Ishikawa (cell line): ENCODE results near the gene GABRD.

Experiments
- CREB1 ChIP-seq: IDR thresholded peaks from 2 replicates; pipeline ENCODE4 v1.6.1; 2012; ENCODE audit warnings: low read depth
- EP300 ChIP-seq: IDR thresholded peaks from 2 replicates; pipeline ENCODE4 v1.6.1; 2012; ENCODE audit warnings: borderline replicate concordance
- FOXM1 ChIP-seq: IDR thresholded peaks from 2 replicates; pipeline ENCODE4 v1.6.1; 2012; ENCODE audit warnings: low read depth, borderline replicate concordance
- RAD21 ChIP-seq: IDR thresholded peaks from 2 replicates; pipeline ENCODE4 v1.6.1; 2012; ENCODE audit warnings: low read depth
- REST ChIP-seq: IDR thresholded peaks from 2 replicates; pipeline ENCODE4 v1.6.1; 2012; ENCODE audit warnings: low read depth, mild to moderate bottlenecking
- TAF1 ChIP-seq: IDR thresholded peaks from 2 replicates; pipeline ENCODE4 v1.6.1; 2012; ENCODE audit warnings: low read depth, mild to moderate bottlenecking
- TEAD4 ChIP-seq: IDR thresholded peaks from 2 replicates; pipeline ENCODE4 v1.6.1; 2012
- YY1 ChIP-seq: IDR thresholded peaks from 2 replicates; pipeline ENCODE4 v1.6.1; 2012; ENCODE audit warnings: low read depth
- TF ChIP-seq, protein P1 (sequence below): IDR thresholded peaks from 2 replicates; pipeline ENCODE4 v1.6.1; 2012
- TF ChIP-seq, protein P2 (sequence below): IDR thresholded peaks from 2 replicates; pipeline ENCODE4 v1.6.1; 2012

- TF ChIP-seq, protein P1, sequence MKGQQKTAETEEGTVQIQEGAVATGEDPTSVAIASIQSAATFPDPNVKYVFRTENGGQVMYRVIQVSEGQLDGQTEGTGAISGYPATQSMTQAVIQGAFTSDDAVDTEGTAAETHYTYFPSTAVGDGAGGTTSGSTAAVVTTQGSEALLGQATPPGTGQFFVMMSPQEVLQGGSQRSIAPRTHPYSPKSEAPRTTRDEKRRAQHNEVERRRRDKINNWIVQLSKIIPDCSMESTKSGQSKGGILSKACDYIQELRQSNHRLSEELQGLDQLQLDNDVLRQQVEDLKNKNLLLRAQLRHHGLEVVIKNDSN: no peak
- TF ChIP-seq TEAD4 (no peak), TAF1 (no peak), FOXM1 (no peak), RAD21 (no peak), EP300 (no peak), CREB1 (no peak), REST (no peak), YY1 (no peak)
- TF ChIP-seq, protein P2, sequence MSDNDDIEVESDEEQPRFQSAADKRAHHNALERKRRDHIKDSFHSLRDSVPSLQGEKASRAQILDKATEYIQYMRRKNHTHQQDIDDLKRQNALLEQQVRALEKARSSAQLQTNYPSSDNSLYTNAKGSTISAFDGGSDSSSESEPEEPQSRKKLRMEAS: no peak
These were observed 24.7 kb downstream of the GABRD start for GRCh38 chr1:2043886-2044285.
